Effector CD4-positive, alpha-beta T cell (primary cell): ENCODE results near the gene HMHB1.
"Not testable (repeated sequence)": the region's sequence is repeated elsewhere in the genome, so short reads cannot be mapped to it uniquely, and the experiment has no call there.

Experiments
- DNase-seq: peaks from one replicate; pipeline ENCODE4 v3.0.0-alpha.2; 2020

Gene HMHB1

GRCh38 chr5:143805861-143806260, 6.1 kb upstream of the HMHB1 start:
- DNase-seq, result no peak

GRCh38 chr5:143806579-143806978, 5.4 kb upstream of the HMHB1 start:
- DNase-seq, result no peak

- DNase-seq, result no peak
Observed at GRCh38 chr5:143807401-143807800, 4.6 kb upstream of the HMHB1 start.

- DNase-seq, result not testable (repeated sequence)
Observed at GRCh38 chr5:143816370-143816769, 4.4 kb downstream of the HMHB1 start.

GRCh38 chr5:143819716-143820115, 7.8 kb downstream of the HMHB1 start:
- DNase-seq, result no peak

- DNase-seq, result no peak
Observed at GRCh38 chr5:143820451-143820850, 8.5 kb downstream of the HMHB1 start.

- peak; percentile 76 for DNase-seq
Observed at GRCh38 chr5:143824851-143825720, 13.1 kb downstream of the HMHB1 start.

- no peak for DNase-seq
Observed at GRCh38 chr5:143826951-143827444, 15.0 kb downstream of the HMHB1 start.

- DNase-seq, result no peak
Observed at GRCh38 chr5:143828710-143829109, 16.7 kb downstream of the HMHB1 start.

GRCh38 chr5:143833177-143833576, 21.2 kb downstream of the HMHB1 start:
- DNase-seq, result no peak

GRCh38 chr5:143835251-143835650, 23.3 kb downstream of the HMHB1 start:
- DNase-seq, result no peak

GRCh38 chr5:143836161-143836725, 24.3 kb downstream of the HMHB1 start:
- DNase-seq, result no peak

- DNase-seq, result no peak
Observed at GRCh38 chr5:143837306-143837848, 25.4 kb downstream of the HMHB1 start.

- DNase-seq, result no peak
Observed at GRCh38 chr5:143841446-143841845, 29.5 kb downstream of the HMHB1 start.

GRCh38 chr5:143842920-143843319, 31.0 kb downstream of the HMHB1 start:
- DNase-seq, result no peak

GRCh38 chr5:143843461-143843860, 31.5 kb downstream of the HMHB1 start:
- no peak for DNase-seq

GRCh38 chr5:143850050-143850683, 38.2 kb downstream of the HMHB1 start:
- DNase-seq, result no peak

- DNase-seq, result no peak
Observed at GRCh38 chr5:143851383-143851782, 39.4 kb downstream of the HMHB1 start.

- no peak for DNase-seq
Observed at GRCh38 chr5:143860211-143860610, 48.2 kb downstream of the HMHB1 start.

GRCh38 chr5:143862271-143862670, 50.3 kb downstream of the HMHB1 start:
- DNase-seq, result no peak

- no peak for DNase-seq
Observed at GRCh38 chr5:143865426-143866025, 53.6 kb downstream of the HMHB1 start.
